ENCODE data around the gene SLC35D2. TPM values are rescaled to one million over a fixed set of nuclear protein-coding genes. Genes with fewer than 3 reads are reported as not detected.

SLC35D2 gene
- total and polyA plus RNA-seq, 4 experiments from 2014 or later = 25.3 to 30.5 (median 30.0) TPM

GRCh38 chr9:96344458-96345180, 38.9 kb downstream of the SLC35D2 start:
- Histone ChIP-seq H3K4me3 (ENCODE audit: low read length in 2 of 2) (no peak overlapping the region), H3K27me3 (ENCODE audit: insufficient read depth, low read length) (no peaks in the 10 kb centered on the region), H3K4me1 (ENCODE audit: insufficient read depth, low read length) (no peaks in the 10 kb centered on the region), H3K36me3 (ENCODE audit: insufficient read depth, low read length) (no peaks in the 10 kb centered on the region), H3K27ac (ENCODE audit: low read depth, low read length) (no peak overlapping the region), H3K9me3 (ENCODE audit: control insufficient read depth in 1 of 2, low read length in 2 of 2) (no peaks in the 10 kb centered on the region)
- CTCF ChIA-PET (ENCODE audit: partially characterized antibody) = interaction anchor here (1.4 kb wide), 1 partner anchor 27 kb away, joined by 3 read pairs; no protein-coding TSS in a partner anchor
- Mint-ChIP-seq H3K27ac (no peak overlapping the region), H3K27me3 (no peaks in the 10 kb centered on the region), H3K4me1 (peaks cover 0 to 3% (median 0%) of the 10 kb centered on the region in 4 donors), H3K4me3 (no peak overlapping the region), H3K9me3 (peaks cover 0 to 6% (median 0%) of the 10 kb centered on the region in 8 donors), H3K36me3 (peaks cover 9 to 28% of the 10 kb centered on the region in 2 donors)
- no peak for DNase-seq
- intact Hi-C loops (cut with micrococcal nuclease) = no loop called here
- POLR2A ChIA-PET (ENCODE audit: partially characterized antibody) = no interaction called here

DNA sequence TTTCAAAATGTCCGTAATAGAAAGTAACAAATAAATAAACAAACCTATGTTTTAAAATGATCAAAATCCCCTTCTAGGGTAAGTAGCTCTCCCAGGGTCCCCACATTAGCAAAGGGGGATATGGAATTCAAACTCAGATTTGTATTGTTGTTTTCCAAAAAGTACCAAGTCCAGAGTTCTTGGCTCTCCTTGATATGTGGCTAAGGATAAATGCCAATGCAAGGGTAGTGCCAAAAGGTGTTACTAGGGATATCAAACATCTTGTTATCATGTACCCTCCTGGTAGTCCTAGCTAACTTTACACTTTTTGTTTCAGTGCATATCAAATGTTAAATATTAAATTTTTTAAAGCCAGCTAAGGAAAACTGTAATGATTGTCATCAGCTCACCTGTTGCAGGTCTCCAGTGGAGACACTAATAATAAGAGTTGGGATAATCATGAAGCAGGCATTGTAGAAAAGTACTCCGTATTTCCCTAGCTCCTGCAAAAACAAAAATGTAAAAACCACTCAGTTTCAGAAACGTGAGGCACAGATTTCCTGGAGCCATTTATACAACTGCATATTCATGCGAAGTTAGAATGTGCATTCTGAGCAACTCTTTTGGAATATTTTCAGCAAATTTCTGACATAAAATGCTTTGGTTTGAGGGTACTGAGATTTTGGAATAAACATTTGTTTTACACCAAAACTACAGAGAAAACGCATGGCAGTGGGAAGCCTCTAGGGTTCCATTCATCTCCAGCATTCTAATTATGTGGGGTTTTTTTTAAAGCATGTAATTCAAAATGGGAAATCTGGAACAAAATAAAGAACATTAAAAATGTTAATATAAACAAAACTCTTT, 39.8 kb downstream of the SLC35D2 start:
- CTCF ChIA-PET (ENCODE audit: partially characterized antibody) = interaction anchor here (1.0 to 1.4 kb wide), 2 partner anchors 26 to 98 kb away, joined by 3 read pairs; no protein-coding TSS in a partner anchor
- peaks cover 0 to 6% (median 0%) of the 10 kb centered on the region in 8 donors for H3K9me3 Mint-ChIP-seq
- intact Hi-C loops (cut with micrococcal nuclease) = no loop called here

DNA sequence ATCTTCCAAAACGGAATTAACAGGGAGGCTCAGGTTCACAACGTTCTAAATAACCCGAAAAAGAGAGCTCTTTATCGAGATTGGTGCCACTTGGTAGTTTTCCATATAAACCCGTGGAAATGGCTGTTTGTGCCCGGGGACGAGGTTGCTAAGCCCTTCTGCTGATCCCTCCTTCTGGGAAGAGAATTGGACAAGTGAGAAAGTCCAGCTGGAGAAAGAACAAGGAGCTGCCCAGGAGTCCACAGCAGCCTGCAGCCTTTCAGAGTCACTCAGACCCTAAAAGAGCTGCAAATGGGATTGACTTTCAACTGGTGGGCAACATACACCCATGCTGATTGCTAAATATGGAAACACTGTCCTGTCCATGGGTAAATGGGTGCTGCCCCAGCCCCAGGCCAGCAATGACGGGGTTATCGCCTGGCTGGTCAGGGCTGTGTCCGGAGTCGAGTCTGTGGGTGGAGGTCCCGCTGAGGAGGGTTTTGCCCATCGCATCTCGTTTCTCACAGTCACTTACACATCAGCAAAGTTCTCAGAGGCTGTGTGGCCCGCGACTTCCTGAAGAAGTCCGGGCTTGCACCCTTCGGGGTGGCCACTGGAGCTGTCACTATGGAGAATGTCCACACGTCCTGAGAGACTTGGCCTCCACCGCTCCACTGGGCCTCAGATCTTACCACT, 40.8 kb downstream of the SLC35D2 start:
- no peak overlapping the region for H3K4me3 ChIP-seq (ENCODE audit: low read length in 2 of 2)
- Mint-ChIP-seq H3K27me3 (no peaks in the 10 kb centered on the region), H3K27ac (no peak overlapping the region), H3K36me3 (peaks cover 5 to 12% of the 10 kb centered on the region in 2 donors), H3K4me3 (no peak overlapping the region), H3K9me3 (no peaks in the 10 kb centered on the region), H3K4me1 (peaks cover 0 to 3% (median 0%) of the 10 kb centered on the region in 4 donors)
- no peaks in the 10 kb centered on the region for H3K9me3 ChIP-seq (ENCODE audit: control insufficient read depth in 1 of 2, low read length in 2 of 2)
- no peak for DNase-seq
- CTCF ChIA-PET (ENCODE audit: partially characterized antibody) = interaction anchor here (1.0 kb wide), 1 partner anchor 99 kb away, joined by 3 read pairs; no protein-coding TSS in a partner anchor
- intact Hi-C loops (cut with micrococcal nuclease) = no loop called here
- no peak overlapping the region for H3K27ac ChIP-seq (ENCODE audit: low read depth, low read length)
- H3K4me1 ChIP-seq (ENCODE audit: insufficient read depth, low read length) = no peaks in the 10 kb centered on the region
- no peaks in the 10 kb centered on the region for H3K27me3 ChIP-seq (ENCODE audit: insufficient read depth, low read length)
- no peaks in the 10 kb centered on the region for H3K36me3 ChIP-seq (ENCODE audit: insufficient read depth, low read length)
- POLR2A ChIA-PET (ENCODE audit: partially characterized antibody) = no interaction called here

More for the DNA sequence above, 39.8 kb downstream of the SLC35D2 start:
- Histone ChIP-seq H3K36me3 (ENCODE audit: insufficient read depth, low read length) (no peaks in the 10 kb centered on the region), H3K4me3 (ENCODE audit: low read length in 2 of 2) (no peak overlapping the region), H3K27ac (ENCODE audit: low read depth, low read length) (no peak overlapping the region), H3K4me1 (ENCODE audit: insufficient read depth, low read length) (no peaks in the 10 kb centered on the region), H3K9me3 (ENCODE audit: control insufficient read depth in 1 of 2, low read length in 2 of 2) (no peaks in the 10 kb centered on the region), H3K27me3 (ENCODE audit: insufficient read depth, low read length) (no peaks in the 10 kb centered on the region)
- Mint-ChIP-seq H3K27me3 (no peaks in the 10 kb centered on the region), H3K36me3 (peaks cover 9 to 22% of the 10 kb centered on the region in 2 donors), H3K4me1 (peaks cover 0 to 3% (median 0%) of the 10 kb centered on the region in 4 donors), H3K4me3 (no peak overlapping the region), H3K27ac (no peak overlapping the region)
- POLR2A ChIA-PET (ENCODE audit: partially characterized antibody) = no interaction called here
- DNase-seq = no peak

GRCh38 chr9:96340707-96341106, 42.8 kb downstream of the SLC35D2 start:
- no peaks in the 10 kb centered on the region for H3K27me3 Mint-ChIP-seq
- Histone ChIP-seq H3K4me3 (ENCODE audit: low read length in 2 of 2) (no peak overlapping the region), H3K4me1 (ENCODE audit: insufficient read depth, low read length) (no peaks in the 10 kb centered on the region), H3K9me3 (ENCODE audit: control insufficient read depth in 1 of 2, low read length in 2 of 2) (no peaks in the 10 kb centered on the region), H3K27me3 (ENCODE audit: insufficient read depth, low read length) (no peaks in the 10 kb centered on the region), H3K27ac (ENCODE audit: low read depth, low read length) (no peak overlapping the region), H3K36me3 (ENCODE audit: insufficient read depth, low read length) (no peaks in the 10 kb centered on the region)
- H3K4me3 Mint-ChIP-seq = no peak overlapping the region
- ChIA-PET POLR2A (ENCODE audit: partially characterized antibody) (no interaction called here), CTCF (ENCODE audit: partially characterized antibody) (no interaction called here)
- no peaks in the 10 kb centered on the region for H3K9me3 Mint-ChIP-seq
- H3K27ac Mint-ChIP-seq = no peak overlapping the region
- DNase-seq = no peak
- peaks cover 5 to 8% of the 10 kb centered on the region in 2 donors for H3K36me3 Mint-ChIP-seq
- H3K4me1 Mint-ChIP-seq = peaks cover 0 to 3% (median 0%) of the 10 kb centered on the region in 4 donors
- intact Hi-C loops (cut with micrococcal nuclease) = no loop called here

DNA sequence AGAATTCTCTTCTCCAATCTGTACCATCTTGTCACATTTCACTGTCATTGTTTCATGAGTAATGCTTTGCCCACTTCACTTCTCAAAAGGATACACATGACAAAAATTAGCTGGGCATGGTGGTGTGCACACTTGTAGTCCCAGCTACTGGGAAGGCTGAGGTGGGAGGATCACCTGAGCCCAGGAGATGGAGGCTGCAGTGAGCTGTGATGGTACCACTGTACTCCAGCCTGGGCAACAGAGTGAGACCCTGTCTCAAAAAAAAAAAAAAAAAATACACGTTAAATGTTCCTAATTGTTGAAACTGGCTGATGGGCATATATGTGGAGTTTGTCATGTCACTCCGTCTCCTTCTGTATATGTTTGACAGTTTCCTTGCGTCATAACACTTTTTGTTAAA, 45.2 kb downstream of the SLC35D2 start:
- no peak overlapping the region for H3K4me3 ChIP-seq (ENCODE audit: low read length in 2 of 2)
- no peak overlapping the region for H3K27ac Mint-ChIP-seq
- intact Hi-C loops (cut with micrococcal nuclease) = no loop called here
- H3K36me3 ChIP-seq (ENCODE audit: insufficient read depth, low read length) = no peaks in the 10 kb centered on the region
- H3K27me3 Mint-ChIP-seq = no peaks in the 10 kb centered on the region
- H3K4me1 ChIP-seq (ENCODE audit: insufficient read depth, low read length) = no peaks in the 10 kb centered on the region
- no peaks in the 10 kb centered on the region for H3K4me1 Mint-ChIP-seq
- ChIA-PET POLR2A (ENCODE audit: partially characterized antibody) (no interaction called here), CTCF (ENCODE audit: partially characterized antibody) (interaction anchor here (1.3 to 1.4 kb wide), 2 partner anchors 9 to 10 kb away, joined by 3 read pairs; no protein-coding TSS in a partner anchor)
- no peak overlapping the region for H3K27ac ChIP-seq (ENCODE audit: low read depth, low read length)
- no peaks in the 10 kb centered on the region for H3K27me3 ChIP-seq (ENCODE audit: insufficient read depth, low read length)
- no peaks in the 10 kb centered on the region for H3K9me3 Mint-ChIP-seq
- H3K4me3 Mint-ChIP-seq = no peak overlapping the region
- no peaks in the 10 kb centered on the region for H3K9me3 ChIP-seq (ENCODE audit: control insufficient read depth in 1 of 2, low read length in 2 of 2)
- H3K36me3 Mint-ChIP-seq = peaks cover 4 to 13% of the 10 kb centered on the region in 2 donors
- DNase-seq = no peak

- no peaks in the 10 kb centered on the region for H3K4me1 Mint-ChIP-seq
- H3K36me3 Mint-ChIP-seq = peaks cover 1 to 8% of the 10 kb centered on the region in 2 donors
- POLR2A ChIA-PET (ENCODE audit: partially characterized antibody) = no interaction called here
- H3K4me3 Mint-ChIP-seq = no peak overlapping the region
- Histone ChIP-seq H3K27ac (ENCODE audit: low read depth, low read length) (no peak overlapping the region), H3K4me1 (ENCODE audit: insufficient read depth, low read length) (no peaks in the 10 kb centered on the region), H3K4me3 (ENCODE audit: low read length in 2 of 2) (no peak overlapping the region), H3K36me3 (ENCODE audit: insufficient read depth, low read length) (no peaks in the 10 kb centered on the region), H3K27me3 (ENCODE audit: insufficient read depth, low read length) (no peaks in the 10 kb centered on the region), H3K9me3 (ENCODE audit: control insufficient read depth in 1 of 2, low read length in 2 of 2) (no peaks in the 10 kb centered on the region)
- no peaks in the 10 kb centered on the region for H3K27me3 Mint-ChIP-seq
- intact Hi-C loops (cut with micrococcal nuclease) = no loop called here
- H3K27ac Mint-ChIP-seq = no peak overlapping the region
- CTCF ChIA-PET (ENCODE audit: partially characterized antibody) = no interaction called here
- no peaks in the 10 kb centered on the region for H3K9me3 Mint-ChIP-seq
- no peak for DNase-seq
Measured at GRCh38 chr9:96333958-96334357, 49.6 kb downstream of the SLC35D2 start.
